Bone marrow (tissue), 2 donors: ENCODE measurements around the gene NEUROG1.
"Not testable (repeated sequence)": the region's sequence is repeated elsewhere in the genome, so short reads cannot be mapped to it uniquely, and the experiment has no call there.

Experiments
- DNase-seq, 2 donors: peaks; one replicate each; lab custom pipeline; 2025; lab: John Stamatoyannopoulos, UW

Gene NEUROG1

GRCh38 chr5:135537271-135537670, 1.5 kb upstream of the NEUROG1 start:
- no peak for DNase-seq

GRCh38 chr5:135535420-135535819, 344 bp downstream of the NEUROG1 start:
- no peak for DNase-seq

DNA sequence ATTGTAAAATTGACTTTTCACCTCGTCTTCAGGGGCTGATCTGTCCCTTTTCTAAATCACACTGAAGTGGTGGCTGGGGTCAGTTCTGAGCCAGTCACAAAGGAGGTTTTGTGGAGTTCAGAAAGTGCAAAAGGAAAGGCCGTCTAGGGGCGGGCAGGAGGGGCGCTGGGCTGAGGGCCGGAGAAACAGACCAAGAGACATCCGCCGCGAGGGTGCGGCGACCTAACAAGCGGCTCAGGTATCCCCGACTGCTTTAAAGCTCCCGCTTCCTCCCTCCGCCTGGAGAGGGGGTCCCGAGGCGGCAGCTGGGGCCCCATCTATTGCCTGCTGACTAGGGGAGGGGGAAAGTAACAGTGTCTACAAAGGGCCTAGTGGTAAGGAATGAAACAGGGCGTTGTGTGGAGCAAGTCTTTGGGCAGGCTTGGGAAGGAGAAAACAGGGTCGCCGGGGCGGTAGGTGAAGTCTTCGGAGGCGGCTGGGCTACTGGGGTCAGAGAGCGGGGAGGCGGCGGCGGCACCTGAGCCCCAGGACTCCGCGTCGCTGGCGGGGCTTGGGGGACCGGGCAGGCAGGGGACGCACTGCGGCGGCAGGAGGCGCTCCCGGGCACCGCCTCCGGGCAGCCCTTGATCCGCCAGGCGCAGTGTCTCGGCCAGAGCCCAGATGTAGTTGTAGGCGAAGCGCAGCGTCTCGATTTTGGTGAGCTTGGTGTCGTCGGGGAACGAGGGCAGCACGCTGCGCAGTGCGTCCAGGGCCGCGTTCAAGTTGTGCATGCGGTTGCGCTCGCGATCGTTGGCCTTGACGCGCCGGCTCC, 950 bp downstream of the NEUROG1 start:
- DNase-seq, result no peak

GRCh38 chr5:135533794-135534193, 2.0 kb downstream of the NEUROG1 start:
- no peak for DNase-seq

DNA sequence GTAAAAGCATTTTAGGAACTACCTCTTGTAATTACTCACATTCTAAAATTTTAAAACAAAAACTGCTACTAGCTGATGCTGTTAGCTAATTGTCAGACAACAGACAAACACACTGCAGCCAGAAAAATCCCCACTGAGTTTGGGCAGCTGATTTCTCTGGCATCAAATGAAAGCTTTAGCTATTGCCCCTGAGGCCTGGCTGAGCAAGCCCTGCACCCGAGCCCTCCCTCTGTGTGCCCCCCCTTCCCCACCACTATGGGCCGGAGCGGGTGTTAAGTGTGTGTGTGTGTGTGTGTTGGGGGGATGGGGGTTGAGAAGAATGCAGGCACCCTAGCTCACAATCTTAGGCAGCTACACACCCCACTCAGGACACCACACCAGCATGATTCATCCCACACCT, 2.4 kb downstream of the NEUROG1 start:
- DNase-seq, result no peak

- DNase-seq, result not testable (repeated sequence)
Observed at GRCh38 chr5:135529576-135529975, 6.2 kb downstream of the NEUROG1 start.

- DNase-seq, result no peak
Observed at GRCh38 chr5:135526924-135527323, 8.8 kb downstream of the NEUROG1 start.

DNA sequence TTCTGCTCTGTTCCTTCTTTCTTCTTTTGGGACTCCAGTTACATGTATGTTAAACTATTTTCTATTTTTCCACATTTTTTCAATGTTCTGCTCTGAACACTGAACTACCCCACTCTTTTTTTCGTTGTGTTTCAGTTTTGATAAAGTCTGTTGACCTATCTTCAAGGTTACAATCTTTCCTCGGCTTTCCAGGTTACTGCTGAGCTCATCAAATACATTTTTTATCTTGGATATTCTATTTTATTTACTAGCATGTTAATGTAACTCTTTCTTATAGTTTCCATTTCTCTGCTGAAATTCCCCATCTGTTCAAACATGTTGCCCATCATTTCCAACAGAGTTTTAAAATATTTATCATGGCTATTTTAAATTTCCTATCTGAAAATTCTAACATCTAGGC, 13.8 kb downstream of the NEUROG1 start:
- DNase-seq, result no peak

DNA sequence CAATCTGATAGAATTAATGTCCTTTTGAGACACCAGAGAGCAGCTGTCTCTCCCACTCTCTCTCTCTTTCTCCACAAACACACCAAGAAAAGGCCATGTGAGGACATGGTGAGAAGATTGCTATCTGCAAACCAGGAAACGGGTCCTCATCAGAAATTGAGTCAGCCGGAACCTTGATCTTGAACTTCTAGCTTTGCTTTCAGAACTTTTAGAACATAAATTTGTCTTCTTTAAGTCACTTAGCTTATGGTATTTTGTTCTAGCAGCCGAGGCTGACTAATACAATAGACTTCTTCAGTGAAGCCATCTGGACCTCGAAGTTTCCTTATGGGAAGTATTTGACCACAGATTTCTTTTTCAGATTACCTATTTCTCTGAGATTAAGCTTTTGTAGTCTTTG, 18.1 kb downstream of the NEUROG1 start:
- DNase-seq, result no peak

DNA sequence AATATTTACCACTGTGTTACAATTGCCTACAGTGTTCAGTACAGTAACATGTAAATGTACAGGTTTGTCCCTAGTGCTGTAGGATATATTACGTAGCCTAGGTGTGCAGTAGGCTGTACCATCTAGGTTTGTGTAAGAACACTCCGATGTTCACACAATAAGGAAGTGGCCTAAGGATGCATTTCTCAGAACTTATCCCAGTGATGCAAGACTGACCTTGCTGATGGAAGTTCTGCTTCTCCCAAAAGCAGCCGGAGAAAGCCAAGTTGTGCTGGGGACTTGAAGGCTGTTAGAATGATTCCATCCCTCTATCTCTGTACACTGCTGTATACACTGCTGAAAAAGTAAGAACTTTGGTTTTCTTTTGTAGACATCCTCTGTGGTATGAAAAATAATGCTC, 21.6 kb downstream of the NEUROG1 start:
- DNase-seq, result no peak

DNA sequence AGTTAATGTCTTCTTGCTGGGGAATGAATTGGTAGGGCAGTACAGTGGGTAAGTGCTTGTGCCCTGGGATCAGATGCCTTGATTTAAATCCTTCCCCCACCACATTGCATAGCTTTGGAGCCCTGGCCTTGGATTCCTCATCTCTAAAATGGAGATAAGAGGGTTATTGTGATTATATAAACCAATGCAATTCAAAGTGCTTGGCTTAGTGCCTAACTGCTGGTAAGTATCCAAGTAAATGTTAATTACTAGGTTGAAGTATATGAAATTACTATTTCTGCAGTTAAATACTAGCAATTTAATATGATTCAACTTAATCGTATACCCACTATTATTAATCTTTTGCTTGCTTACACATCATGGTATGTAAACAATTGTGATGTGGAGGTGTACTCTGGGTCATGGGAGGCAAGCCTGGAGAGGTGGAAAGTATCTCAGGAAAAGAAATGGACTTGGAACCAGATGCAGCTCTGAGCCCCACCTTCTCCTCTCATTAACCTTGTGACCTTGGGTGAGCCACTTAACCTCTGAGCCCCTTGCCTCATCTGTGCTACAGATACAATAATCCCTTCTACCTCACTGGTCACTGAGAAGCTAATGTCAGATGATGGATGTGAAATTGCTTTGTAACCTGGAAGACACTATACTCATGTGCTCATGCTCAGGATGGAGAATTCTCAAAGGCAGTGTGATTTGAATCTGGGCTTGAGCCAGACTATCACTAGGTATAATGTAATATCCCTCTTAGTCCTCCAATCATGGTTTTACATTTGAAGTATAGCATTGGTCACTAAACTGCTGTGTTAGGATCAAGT, 23.8 kb downstream of the NEUROG1 start:
- no peak for DNase-seq

DNA sequence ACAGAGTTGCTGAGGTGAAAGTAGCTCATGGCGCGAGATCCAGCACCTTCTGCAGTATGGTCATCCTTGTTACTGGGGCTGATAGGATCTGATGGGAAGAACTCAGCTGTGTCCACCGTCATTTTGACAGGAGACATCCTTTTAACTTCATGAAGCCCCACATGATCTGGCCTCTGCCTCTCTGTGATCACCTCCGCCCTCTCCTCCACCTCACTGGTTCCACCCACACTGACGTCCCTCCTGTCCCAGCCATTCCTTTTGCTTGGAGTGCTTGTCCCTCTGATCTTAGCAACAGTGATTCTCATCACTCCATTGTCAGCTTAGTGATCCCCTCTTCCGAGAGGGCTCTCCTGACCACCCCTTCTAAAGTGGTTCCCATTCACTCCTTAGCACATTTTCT, 25.8 kb downstream of the NEUROG1 start:
- no peak for DNase-seq

DNA sequence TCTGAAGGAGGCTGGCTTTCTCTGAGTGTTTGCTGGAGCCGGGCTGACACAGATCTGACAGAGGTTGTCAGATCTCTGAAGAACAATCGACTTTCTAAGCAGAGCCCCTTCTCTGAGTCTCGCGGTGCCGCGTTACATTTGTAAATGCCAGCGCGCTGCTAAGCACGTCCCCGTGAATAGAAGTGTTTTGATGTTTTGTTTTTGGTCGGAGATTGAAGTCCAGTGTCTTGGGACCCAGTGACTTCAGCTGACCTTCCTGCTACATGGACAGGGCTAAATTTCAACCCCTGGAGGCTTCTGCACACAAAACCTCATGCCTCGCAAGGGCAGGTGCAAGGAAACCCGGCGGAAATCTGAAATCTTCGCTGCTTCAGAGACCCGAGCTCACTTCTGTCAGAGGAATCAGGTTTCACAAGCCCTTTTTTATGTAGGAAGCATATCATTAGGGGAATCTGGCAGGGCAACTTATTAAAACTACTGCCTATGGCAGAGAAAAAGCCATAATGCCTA, 27.2 kb downstream of the NEUROG1 start:
- no peak for DNase-seq

GRCh38 chr5:135505973-135506372, 29.8 kb downstream of the NEUROG1 start:
- DNase-seq, result no peak

- DNase-seq, result no peak
Observed at GRCh38 chr5:135504376-135504775, 31.4 kb downstream of the NEUROG1 start.

- no peak for DNase-seq
Observed at GRCh38 chr5:135503871-135504270, 31.9 kb downstream of the NEUROG1 start.

- no peak for DNase-seq
Observed at GRCh38 chr5:135502836-135503520, 32.8 kb downstream of the NEUROG1 start.

- DNase-seq, result no peak
Observed at GRCh38 chr5:135501965-135502364, 33.8 kb downstream of the NEUROG1 start.

- no peak for DNase-seq
Observed at GRCh38 chr5:135498637-135498995, 37.1 kb downstream of the NEUROG1 start.

GRCh38 chr5:135497971-135498636, 37.7 kb downstream of the NEUROG1 start:
- no peak for DNase-seq

- DNase-seq, result not testable (repeated sequence)
Observed at GRCh38 chr5:135495531-135495930, 40.2 kb downstream of the NEUROG1 start.

- DNase-seq, result no peak
Observed at GRCh38 chr5:135494196-135494595, 41.6 kb downstream of the NEUROG1 start.
